GM19455 (cell line): Measurements from ENCODE around the gene HOXD4.

Source experiments
- ATAC-seq: cut with Tn5 transposase; IDR thresholded peaks from one replicate; pipeline ENCODE4 v1.9.1; 2021; ENCODE audit not compliant: unreplicated experiment

Gene HOXD4

DNA sequence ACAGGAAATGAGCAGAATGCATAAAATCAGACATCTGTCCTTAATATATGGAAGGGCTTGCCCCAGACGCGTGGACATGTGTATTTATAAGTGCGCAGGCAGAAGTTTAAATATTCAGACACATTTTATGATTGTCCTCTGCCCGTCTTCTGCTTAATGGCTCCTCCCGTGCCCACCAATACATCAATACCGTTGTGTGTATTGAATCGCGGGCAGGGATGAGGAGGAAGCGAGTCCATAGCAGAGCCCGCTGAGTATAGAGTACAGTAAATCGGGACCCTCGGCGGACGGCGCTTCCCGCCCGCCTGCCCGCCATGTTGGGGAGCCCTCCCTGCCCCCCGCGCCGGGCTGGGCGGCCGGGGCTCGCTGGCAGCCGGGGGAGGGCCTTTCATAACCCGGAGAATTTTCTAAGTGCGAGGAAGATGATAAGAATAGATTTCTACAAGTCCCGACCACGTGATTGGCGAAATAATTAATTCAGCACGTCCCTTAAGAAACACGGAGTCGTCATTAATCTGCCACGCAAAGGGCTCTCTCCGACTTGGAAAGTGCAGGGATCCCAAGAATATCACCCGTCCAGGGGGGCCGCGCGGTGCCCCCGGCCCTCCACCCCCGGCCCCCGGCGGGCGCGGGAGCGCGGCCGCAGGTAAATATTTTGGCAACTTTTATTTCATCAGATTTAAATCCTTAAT is 5.6 kb downstream of the HOXD4 start, which contains the start of gene HOXD3:
Gene HOXD3 (plus strand): TSS at position 501 of the 692 bp plus-strand sequence. CDS start 11,808 bp downstream, outside the sequence.
- ATAC-seq = no peak

DNA sequence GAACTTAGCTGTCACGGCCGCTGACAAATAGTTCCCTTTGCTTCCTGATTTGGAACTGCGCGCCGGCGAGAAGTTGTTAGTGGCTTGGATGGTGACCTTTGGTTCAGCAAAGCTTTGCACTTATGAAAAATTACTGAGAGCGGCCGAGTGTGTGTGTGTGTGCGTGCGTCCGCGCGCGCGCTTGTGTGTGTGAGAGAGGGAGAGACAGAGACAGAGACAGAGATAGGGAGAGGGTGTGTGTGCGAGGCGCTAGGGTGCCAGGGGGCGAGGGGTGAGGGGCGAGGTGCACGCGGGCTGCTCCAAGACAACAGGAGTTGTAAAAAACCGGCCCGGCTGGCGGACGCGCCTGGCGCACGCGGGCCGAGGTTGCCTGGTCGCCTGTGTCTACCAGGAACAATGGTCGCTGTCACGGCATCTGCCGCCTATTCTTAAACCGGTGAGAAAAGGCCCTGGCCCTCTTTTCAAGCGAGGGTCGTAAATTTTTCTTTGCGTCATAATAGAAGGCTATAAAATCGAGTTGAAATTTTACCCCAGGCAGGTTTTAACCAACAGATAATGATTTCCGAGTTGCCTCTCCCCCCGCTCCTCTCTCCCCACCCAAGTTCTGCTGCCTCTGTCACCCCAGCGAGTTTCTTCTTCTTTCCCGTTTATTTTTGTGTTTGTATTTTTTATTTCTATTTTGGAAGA is 6.3 kb downstream of the HOXD4 start:
- ATAC-seq = no peak

DNA sequence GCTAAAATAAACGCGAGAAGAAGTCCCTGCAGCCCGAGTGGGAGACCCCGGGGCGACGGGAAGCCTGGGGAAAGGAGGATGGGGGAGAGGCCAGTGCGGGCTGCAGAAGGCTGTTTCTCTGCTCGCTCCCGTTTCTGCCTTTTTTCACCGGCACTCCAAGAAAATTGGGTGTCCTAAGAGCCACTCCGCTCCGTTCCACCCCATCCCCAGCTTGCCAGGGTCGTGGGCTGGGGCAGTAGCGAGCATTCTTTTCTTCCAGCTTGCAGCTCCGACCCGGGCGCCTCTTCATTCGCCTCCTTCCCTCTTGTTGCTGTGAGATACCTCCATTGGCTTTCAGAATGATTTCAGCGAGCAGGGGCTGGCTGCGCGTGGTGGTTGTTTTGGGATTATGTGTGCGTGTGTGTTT is 6.8 kb downstream of the HOXD4 start:
- no peak for ATAC-seq

DNA sequence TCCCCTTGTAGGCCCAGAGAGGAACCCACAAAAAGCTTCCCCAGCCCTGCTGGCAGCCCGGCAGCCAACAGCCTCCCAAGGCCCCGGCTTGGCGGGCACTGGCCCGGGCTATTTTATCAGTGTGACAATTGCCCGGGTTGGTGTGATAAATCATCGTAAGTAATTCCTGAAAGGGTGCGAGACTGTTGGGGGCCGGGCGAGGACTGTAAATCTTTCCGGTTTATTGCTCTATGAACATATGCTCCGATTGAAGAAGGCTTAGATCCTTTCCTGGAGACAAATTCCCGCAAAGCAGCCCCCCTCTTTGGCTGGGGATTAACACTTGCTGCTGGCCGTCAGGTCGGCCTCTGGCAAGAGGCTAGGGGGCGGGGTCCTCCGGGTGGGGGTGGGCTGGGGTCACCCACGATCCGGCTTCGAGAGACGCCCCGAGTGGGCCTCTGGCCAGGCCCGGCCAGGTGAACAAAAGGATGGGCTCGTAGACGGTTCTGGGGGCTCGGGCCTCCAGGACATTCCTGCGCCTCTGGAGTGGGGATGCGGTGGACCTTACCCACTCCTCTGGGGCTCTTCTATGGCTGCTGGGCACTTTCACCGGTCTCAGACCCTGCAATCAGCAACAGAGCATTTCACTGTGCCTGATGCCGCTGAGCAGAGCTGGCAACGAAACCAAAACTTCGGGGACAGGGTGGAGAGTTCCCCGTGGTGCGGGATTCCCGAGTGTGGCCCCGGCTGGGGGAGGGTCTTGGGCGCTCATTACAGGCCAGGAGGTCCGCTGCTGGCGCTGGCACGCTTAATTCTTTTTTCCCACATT is 7.7 kb downstream of the HOXD4 start:
- ATAC-seq = no peak

DNA sequence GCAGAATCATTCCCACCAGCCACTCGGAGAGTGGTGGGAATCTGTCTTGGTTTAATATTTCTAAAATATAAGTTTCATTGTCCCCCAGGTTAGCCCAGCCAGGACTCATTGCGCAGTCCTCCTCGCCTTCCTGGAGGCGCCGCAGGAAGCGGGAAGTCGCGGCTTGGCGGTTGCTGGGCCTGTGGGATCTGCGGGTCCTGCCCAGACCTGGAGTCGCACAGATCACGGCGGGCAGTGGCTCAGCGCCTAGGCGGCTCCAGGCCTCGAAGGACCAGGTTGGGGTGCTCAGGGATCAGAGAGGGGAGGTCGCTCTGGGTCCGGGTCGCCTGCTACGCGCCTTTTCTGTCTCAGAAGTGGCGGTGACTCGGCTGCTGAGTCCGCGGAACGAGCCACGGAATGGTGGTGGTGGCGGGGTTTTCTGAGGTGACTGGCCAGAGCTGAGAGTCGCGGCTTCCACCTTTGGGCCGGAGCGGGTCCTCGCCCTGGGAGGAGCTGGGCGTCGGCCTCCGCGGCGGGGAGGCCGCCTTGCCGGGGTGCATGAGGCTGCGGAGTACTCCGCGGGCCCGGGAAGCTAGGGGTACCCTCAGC is 8.4 kb downstream of the HOXD4 start:
- ATAC-seq = no peak

DNA sequence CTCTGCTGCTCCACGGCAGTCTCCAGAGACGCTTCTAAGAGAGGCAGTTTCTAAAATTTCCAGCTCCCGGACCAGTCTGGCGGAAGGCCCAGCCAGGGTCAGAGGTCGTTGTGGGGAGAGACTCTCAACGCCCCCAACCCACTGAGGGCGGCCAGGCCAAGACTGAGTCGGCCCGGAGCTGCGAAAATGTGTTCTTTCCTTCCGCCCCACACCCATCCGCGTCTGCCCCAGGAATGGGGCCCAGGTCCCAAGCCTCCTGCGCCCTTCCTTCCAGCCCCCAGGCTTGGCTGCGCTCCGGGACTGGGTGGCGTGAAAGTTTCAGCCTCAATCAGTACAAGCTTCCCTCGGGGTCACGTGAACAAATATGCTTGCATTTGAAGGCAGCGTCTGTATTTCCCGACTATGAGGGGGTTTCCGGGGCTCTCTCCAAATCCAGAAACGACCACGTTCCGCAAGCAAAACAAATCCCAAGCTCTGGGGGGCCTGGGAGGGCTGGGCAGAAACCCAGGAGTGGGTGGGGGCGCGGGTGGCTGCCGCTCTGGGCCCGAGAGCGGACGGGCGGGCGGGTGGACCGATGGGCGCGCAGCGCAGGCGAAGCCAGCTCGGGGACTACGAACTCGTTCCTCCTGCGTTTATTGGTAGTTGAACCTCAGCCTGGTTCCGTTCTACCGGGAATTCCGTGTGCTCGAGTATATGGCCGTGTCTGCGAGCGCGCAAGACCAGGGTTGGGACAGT is 9.1 kb downstream of the HOXD4 start:
- no peak for ATAC-seq

DNA sequence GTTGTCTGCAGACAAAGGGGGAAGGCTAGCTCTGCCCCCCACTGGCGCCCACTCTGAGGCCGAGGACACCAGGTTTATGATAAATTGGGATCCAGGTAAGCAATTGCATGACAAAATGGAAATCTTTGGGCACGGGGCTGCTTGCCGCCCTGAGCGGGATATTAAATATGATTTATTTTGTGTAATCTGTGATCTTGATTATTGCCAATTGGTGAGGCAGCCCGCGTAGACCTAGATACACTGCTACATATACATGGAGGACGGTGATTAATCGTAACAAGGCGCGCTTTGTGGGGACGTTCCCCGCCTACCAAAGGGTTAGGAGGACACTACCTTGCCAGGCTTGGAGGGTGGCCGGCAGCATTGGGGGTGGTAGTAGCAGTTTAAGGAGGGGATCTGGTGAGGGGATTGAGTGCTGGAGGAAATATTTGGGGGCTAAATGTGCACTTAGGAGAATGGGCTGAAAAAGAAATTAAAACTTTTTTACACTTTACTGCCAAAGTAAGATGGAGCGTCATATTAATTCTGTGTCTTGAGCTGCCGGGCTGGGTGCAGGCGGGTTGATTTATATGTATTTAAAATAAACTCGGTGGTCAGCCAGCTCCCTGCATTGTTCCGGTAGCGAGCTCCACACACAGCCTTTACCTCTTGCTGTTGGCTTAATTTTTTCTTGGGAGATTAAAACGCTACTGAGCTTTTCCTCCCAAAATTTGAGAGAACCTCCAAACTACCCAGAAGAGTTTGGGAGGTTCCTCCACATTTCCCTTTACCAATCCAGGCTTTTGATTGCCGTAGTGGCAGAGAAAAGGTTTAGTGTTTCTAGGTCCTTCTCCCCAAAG is 9.9 kb downstream of the HOXD4 start:
- no peak for ATAC-seq

DNA sequence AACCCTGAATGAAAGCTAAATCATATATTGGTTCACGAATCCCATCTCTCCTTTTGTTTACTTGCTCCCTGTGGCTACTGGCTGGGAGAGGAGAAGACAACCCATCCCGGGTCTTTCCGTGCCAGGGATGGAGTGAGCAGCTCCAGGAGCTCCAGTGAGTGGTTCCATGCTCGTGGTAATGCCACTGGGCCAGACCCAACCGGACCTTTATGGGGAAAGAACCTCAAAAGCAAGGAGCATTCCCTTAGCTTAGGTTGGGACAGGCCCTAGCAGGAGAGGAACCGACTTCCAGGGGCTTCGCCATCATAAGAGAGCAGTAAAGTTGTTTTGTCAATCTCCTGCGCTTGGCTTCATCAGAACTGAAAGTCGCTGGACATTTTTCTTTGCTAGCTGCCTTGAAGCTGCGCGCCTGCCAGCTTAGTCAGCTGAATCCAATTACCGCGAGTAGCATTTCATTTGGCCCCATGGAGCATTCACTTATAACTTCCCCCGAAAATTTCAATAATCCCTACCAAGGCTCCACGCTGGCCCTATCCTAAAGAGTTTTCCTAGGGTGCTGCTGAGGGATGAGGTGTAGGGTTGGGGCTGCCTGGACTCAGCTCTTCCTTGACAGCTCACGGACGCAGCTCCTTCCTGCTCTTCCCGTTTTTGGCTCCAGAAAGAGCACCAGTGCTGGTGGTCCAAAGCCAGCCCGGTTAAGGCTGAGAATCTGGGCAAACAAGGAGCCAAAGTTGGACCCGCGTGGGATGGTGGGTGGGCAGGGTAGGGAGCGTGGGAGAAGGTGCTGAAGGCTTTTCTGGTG is 10.7 kb downstream of the HOXD4 start:
- no peak for ATAC-seq

DNA sequence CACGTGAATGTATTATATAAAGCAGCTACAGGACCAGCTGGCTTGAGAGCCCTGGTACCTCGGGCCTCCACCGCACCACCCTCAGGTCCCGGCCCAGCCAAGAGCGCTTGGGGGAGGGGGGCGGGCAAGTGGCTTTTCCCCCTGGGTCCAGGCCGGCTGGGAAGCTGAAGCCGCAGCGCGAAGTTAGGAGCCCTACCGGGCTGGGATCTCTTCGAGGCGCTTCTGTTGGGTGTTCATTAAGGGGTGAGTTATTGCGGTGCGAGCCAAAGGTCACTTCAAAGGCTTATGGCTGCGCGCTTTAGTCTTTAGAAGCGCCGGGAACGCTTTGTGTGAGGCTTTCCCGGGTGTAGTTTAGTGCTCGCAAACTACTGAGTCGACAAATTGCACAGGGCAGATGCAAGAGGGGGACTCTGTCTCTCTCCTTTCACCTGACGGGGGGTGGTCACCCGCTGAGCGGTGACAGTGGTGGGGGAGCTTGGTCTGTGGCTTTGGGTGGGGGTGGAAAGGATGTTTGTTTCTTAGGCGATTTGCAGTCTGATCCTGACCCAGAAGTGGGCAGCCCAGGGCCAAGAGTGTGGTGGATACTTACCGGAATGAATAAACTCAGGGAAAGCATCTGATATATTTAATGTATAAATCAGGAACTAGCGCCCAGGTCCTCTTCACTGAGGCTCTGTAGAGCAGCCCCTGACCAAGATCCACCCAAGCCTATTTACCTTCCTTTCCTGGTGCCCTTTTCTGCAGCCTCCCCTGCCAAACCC is 11.7 kb downstream of the HOXD4 start:
- no peak for ATAC-seq

DNA sequence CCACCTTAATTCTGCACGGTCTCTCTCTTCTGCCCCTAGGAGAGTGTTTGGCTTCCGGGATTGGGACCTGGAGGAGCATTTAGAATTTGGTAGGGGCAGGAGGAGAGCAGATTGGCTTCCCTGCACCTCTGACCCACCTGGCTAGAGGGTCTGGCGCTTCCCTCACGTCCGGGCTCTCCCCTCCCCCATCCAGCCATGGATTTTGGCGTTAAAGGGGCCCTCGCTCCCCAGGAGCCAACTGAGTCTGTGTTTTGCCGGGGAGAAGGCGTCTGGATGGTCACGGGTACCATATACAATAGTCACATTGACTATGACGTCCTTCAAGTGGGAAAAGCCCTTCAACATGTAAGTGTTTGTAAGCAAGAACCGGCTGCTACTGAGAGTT is 12.3 kb downstream of the HOXD4 start:
- no peak for ATAC-seq

DNA sequence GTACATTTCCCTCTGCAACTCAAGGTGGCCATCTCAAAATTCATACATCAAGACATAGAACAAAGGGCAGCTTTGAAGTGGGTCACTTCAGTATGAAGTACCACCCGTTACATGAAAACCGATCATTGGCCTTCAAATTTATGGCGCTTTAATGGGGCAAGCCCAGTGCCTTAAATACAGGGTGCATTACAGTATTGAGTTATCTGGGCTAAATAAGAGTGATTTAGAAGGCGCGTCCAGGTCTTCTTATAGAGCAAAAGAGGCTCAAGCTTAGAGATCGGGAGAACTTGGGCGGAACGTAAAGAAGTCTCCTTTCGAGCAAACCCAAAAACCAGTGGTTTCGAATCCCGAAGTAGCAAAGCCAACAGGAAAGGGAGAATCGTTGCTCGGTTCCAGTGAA is 12.9 kb downstream of the HOXD4 start:
- no peak for ATAC-seq

DNA sequence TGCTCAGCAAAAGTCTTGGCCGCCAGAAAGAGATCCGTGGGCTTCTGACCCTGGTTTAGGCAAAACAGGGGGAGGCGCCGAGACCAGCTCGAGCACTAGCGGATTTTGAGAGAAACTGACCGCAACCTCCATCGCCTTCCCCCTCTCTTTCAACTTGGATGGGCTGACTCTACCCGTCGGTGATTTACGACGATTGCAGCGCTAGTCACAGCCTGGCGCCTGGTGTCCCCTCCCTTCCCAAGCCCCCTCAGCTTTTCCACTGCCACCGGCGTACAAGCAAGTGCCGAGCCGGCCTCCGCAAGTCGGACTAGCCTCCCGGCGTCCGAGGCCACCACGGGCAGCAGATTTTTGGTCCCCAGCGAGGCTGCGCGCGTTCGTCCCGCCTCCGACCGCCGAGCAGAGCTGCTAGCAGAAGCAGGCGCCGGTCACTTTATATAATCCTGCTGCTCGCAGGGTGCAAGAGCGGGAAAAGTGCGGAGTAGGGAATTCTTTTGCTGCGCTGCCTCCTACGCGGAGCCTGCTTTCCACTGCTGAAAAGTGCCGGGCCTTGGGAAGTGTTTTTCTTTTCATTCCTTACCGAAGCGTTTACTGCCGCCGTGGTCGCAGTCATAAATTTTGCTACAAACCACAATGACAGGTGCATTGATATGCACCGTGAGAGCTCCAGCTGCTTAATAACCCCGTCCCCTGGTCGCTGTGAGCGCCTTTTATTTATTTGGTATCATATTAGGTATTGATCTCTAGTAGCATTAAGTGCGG is 13.4 kb downstream of the HOXD4 start:
- ATAC-seq = no peak

DNA sequence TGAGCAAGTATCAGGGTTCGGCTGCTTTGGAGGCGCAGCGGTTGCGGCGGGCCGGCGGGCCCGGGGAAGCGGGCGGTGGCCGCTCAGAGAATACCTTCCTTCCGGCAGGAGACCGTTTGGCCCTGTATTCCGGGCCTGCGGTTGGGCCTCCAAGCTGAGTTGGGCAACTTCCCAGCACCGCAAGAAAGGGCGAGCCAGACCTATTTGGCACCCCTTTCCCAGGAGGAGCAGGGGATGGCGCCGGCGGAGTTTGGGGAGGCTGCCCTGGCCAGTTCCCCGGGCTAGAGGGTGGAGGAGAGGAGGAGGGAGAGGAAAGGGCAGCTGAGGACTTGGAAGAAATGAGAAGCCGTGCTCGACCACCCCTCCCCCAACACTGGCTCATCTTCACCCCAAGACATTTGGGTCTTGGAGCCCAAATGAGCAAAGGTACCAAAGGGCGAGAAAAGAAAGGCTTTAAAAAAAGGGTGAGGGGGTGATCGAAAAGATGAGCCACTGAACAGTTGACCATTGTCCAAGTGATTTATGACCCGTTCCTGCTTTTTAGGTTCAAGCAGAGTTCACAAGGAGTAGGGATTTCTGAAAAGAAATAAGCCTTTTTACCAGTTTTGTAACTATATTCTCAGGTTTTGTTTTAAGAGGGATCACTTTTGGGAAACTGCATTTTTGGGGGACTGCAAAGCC is 14.2 kb downstream of the HOXD4 start:
- no peak for ATAC-seq

DNA sequence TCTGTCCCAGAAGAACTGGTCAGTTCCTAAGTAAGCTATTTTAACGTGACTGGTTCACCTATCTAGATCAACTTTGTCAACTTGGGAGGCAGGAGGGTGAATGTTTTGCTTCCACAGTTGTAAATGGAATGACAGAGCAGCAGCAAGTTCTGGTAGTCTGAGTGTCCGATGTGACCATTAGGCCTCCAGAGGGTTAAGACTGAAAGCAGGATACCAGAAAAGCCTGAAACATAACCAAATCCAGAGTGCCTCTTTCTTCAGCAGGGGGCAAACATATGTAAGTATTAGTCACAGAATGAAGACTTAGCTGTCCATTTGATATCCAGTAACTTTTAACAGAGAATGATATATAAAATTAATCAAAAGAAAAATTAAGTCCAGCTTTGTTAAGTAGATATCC is 14.9 kb downstream of the HOXD4 start:
- no peak for ATAC-seq

DNA sequence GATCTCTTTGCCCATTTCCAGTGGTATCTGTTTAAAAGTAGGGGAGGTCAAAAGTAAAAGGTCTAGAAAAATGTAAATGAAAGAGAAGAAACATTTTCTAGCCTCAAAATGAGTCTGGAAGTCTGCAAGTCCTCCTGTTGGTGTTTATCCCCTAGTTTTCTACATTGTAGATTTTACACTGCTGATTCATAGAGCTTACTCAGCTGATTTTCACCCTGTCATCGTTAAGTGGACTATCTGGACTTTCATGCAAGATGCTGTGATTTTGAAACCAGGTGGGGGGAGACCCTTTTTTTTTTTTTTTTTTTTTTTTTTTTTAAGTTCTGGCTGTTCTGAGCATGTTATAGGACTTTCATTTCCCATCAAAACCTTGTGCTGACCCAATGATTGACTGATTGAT is 16.0 kb downstream of the HOXD4 start:
- ATAC-seq = no peak

DNA sequence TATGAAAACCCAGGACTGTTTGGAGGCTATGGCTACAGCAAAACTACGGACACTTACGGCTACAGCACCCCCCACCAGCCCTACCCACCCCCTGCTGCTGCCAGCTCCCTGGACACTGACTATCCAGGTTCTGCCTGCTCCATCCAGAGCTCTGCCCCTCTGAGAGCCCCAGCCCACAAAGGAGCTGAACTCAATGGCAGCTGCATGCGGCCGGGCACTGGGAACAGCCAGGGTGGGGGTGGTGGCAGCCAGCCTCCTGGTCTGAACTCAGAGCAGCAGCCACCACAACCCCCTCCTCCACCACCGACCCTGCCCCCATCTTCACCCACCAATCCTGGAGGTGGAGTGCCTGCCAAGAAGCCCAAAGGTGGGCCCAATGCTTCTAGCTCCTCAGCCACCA is 17.8 kb downstream of the HOXD4 start:
- ATAC-seq = no peak

DNA sequence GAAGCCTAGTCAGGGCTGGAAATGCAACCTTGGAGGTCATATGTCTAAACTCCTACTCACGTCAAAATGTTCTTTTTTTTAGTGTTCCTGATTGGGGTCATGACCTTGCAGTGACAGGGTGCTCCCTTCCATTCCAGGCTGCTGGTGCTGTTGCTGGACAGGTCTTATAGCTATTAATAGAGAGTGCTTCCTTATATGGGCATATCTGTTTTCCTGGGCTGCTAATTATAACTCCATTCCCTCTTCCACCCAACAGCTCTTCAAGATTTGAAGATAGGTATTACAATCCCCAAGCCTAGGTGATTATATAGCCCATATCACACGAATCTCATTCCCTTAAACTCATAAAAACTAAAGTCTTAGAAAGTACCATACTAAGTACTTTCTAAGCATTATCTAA is 18.4 kb downstream of the HOXD4 start:
- ATAC-seq = no peak
